ENCODE measurements around the gene PRDM11.

GRCh38 chr11:45179686-45180178 lies 33.3 kb downstream of the PRDM11 start:
- TF ChIP-seq, protein P1, sequence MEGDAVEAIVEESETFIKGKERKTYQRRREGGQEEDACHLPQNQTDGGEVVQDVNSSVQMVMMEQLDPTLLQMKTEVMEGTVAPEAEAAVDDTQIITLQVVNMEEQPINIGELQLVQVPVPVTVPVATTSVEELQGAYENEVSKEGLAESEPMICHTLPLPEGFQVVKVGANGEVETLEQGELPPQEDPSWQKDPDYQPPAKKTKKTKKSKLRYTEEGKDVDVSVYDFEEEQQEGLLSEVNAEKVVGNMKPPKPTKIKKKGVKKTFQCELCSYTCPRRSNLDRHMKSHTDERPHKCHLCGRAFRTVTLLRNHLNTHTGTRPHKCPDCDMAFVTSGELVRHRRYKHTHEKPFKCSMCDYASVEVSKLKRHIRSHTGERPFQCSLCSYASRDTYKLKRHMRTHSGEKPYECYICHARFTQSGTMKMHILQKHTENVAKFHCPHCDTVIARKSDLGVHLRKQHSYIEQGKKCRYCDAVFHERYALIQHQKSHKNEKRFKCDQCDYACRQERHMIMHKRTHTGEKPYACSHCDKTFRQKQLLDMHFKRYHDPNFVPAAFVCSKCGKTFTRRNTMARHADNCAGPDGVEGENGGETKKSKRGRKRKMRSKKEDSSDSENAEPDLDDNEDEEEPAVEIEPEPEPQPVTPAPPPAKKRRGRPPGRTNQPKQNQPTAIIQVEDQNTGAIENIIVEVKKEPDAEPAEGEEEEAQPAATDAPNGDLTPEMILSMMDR (IDR thresholded peaks at IDR 0.05), result no peak
- TF ChIP-seq EP300 (IDR thresholded peaks at IDR 0.05) (no peak), POLR2A (IDR thresholded peaks at IDR 0.05) (no peak)
